Hematopoietic multipotent progenitor cell treated with erythropoietin and hydrocortisone succinate and interleukin-3 and kit ligand, for 8 days (in vitro differentiated cells): ENCODE data around the gene SAMD4B.
A peak's percentile ranks its signal among the peaks of the same experiment; 100 is the strongest.
"Not testable (repeated sequence)": the region's sequence is repeated elsewhere in the genome, so short reads cannot be mapped to it uniquely, and the experiment has no call there.

ENCODE experiments used
- DNase-seq: peaks from one replicate; pipeline ENCODE4 v3.0.0-alpha.2; 2015

SAMD4B gene, protein sequence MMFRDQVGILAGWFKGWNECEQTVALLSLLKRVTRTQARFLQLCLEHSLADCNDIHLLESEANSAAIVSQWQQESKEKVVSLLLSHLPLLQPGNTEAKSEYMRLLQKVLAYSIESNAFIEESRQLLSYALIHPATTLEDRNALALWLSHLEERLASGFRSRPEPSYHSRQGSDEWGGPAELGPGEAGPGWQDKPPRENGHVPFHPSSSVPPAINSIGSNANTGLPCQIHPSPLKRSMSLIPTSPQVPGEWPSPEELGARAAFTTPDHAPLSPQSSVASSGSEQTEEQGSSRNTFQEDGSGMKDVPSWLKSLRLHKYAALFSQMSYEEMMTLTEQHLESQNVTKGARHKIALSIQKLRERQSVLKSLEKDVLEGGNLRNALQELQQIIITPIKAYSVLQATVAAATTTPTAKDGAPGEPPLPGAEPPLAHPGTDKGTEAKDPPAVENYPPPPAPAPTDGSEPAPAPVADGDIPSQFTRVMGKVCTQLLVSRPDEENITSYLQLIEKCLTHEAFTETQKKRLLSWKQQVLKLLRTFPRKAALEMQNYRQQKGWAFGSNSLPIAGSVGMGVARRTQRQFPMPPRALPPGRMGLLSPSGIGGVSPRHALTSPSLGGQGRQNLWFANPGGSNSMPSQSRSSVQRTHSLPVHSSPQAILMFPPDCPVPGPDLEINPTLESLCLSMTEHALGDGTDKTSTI

DNA sequence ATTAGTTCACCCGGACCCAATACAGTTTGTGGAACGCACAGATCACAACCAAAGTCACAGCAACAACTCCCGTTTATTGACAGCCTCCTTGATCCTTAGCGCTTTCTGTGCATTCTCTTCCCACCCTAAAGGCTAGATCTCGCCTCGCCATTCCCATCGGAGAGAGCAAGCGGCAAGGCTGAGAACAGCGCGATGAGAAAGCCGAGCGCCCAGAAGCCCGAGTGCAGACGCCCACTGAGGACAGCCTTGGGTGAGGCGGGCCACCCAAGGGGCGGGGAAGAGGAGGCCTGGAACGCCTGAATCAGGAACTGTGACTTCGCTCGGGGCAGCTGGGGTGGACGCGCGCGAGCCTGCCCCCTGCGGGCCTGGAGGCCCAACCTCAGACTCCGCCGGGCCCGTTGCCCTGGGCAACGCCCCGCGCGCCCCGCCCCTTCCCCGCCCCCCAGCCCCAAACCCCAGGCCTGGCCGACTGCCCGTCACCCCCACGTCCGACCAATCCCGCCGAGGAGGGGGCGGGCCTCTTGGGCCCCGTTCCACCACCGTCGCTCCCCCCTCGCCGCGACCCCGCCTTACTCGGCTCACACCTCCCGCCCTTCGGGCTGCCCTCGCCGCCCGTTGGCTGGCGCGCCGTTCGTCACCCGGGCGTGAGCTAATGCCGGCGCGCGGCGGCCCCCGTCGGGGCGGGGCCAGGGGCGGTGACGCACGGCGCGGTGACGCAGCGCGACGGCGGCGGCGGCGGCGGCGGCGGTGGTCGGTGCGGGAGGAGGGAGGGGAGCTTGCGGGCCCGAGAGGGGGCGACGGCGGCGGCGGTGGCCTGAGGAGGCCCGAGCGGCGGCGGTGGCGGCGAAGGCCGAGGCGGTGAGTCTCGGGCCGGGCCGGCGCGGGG, at the start of gene SAMD4B:
SAMD4B (plus strand) TSS at position 703 of the 886 bp plus-strand sequence. CDS start 14,473 bp downstream, outside the sequence.
- DNase-seq, result peak; percentile 97

GRCh38 chr19:39293394-39293793, 48.8 kb upstream of the SAMD4B start:
- DNase-seq, result no peak

DNA sequence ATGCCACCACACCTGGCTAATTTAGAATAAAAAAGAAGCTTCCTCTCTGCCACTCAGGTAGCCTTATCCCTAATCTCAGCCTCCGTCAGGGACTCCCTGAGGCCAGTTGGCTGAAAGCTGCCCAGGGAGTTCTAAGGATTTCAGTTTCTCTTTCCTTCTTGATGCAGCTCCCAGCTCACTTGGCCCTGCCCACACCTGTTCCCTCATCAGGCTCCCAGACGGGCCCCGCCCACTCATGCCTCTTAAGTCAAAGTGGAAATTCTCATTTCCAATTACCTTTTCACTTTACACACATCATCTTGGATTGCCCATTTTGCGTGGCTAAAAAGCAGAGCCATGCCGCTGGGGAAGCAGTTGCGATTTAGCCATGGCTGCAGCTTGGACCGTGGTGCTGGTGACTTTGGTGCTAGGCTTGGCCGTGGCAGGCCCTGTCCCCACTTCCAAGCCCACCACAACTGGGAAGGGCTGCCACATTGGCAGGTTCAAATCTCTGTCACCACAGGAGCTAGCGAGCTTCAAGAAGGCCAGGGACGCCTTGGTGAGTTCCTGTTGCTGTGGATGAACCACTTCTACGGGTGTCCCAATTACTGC, 46.1 kb upstream of the SAMD4B start, which contains the start of gene IFNL1:
IFNL1 (plus strand) TSS at position 353 of the 591 bp plus-strand sequence; CDS start at position 368, 15 bp downstream.
- DNase-seq, result no peak

DNA sequence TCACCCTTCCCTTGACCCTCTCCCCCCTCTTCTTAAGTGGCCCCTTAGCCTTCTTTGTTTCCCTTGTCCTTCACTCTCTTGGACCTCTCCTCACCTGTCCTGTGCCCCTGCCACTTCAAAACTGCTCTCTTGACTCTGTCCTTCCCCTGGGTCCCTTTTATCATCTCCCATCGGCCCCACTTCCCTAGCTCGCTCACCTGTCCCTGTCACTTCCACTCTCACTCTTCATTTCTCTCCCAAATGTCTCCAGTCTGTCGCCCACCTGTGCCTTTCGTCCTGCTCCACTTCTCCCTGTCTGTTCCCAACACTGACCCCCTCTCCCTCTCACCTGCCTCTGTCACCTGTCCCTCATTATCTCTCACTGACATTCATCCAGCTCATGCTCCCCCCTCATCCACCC, 45.3 kb upstream of the SAMD4B start:
- no peak for DNase-seq

- DNase-seq, result no peak
Measured at GRCh38 chr19:39297931-39298634, 44.1 kb upstream of the SAMD4B start.

- no peak for DNase-seq
Measured at GRCh38 chr19:39299404-39299803, 42.8 kb upstream of the SAMD4B start.

- DNase-seq, result no peak
Measured at GRCh38 chr19:39299832-39300231, 42.4 kb upstream of the SAMD4B start.

DNA sequence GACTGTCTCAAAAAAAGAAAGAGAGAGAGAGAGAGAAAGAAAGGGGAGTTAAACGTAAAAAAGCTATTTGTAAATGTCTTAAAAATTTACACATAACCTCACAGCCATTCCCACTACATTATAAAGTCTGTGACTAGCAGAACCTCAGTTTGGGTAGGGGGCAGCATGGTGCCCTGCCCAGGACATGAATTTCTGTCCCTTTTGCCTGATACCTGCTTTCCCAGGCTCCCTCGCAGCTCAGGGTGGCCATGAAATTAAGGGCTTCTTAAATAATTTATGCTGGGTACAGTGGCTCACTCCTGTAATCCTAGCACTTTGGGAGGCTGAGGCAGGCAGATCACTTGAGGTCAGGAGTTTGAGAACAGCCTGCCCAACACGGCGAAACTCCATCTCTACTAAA, 41.2 kb upstream of the SAMD4B start:
- DNase-seq, result no peak

DNA sequence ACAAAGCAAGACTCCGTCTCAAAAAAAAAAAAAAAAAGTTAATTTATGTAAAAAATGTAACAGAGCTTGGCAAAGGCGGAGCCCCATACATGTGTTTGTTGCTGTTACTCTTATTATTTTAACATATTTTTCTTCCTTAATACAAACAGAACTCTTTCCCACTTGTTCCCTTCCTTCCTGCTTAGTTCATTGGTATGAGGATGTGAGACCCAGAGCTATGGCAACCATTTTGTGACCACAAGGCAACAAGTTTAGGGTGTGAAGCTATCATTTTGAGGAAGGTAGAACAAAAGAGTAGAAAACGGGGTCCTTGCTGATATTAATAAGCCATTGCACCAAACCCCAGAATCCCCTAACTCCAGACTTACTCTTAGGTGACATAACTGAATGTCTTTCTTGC, 40.7 kb upstream of the SAMD4B start:
- no peak for DNase-seq

- DNase-seq, result no peak
Measured at GRCh38 chr19:39303373-39304184, 38.6 kb upstream of the SAMD4B start.

- DNase-seq, result no peak
Measured at GRCh38 chr19:39304185-39304513, 38.1 kb upstream of the SAMD4B start.

DNA sequence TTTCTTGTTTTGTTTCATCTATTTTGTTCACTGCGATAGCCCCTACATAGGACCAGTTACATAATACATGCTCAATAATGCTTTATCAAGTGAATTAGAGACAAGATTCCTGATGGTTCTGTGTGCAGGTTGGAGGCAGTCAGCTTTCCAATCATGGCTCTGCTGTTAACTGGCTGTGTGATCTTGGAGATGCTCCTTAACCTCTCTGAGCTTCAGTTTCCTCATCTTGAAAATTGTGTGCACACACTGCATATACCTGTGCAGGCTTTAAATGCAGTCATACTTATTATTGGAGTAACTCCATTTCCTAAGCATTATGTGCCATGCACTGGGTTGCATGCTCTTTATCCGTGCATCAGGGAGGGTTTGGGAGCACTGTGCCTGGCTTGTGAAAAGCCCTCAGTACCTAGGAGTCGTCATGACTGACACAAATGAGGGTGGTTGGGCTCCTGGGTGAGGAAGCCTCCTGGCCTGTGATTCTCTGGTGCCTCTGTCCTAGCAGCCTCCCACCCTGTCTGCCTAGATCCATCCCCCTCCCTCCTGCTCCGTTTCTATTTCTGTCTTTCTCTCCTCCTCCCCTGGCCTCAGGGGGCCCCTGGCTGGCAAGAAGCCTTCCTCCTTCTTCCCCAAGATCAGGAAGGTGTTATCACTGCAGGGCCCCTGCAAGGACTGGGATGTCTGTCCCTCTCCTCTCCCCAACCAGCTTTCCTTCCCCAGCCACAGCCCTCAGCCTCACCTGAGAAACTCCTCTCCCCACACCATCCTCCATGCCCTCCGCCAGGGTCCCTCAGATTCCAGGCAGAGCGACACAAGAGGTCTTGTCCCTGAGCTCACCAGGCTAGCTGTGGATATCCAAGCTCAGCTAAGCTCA, 37.3 kb upstream of the SAMD4B start:
- no peak for DNase-seq

DNA sequence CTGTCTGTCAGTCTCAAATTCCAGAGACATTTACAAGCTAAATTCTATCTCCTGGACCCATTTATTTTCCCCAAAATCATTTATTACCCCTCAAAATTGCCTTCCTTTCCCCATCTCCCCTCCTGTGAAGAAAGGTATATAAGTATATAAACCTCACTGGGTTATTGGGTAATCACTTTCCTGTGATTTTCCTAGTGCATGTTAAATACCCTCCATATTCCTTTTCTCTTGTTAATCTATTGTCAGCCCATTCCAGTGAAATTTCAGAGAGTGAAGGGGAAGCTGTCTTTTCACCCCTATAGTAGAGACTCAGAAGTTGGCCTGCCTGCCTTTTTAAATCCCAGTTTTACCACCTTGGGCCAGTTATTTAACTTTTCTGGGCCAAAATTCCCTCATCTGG, 36.1 kb upstream of the SAMD4B start:
- no peak for DNase-seq

- peak; percentile 10 for DNase-seq
Measured at GRCh38 chr19:39307046-39307821, 35.0 kb upstream of the SAMD4B start.

DNA sequence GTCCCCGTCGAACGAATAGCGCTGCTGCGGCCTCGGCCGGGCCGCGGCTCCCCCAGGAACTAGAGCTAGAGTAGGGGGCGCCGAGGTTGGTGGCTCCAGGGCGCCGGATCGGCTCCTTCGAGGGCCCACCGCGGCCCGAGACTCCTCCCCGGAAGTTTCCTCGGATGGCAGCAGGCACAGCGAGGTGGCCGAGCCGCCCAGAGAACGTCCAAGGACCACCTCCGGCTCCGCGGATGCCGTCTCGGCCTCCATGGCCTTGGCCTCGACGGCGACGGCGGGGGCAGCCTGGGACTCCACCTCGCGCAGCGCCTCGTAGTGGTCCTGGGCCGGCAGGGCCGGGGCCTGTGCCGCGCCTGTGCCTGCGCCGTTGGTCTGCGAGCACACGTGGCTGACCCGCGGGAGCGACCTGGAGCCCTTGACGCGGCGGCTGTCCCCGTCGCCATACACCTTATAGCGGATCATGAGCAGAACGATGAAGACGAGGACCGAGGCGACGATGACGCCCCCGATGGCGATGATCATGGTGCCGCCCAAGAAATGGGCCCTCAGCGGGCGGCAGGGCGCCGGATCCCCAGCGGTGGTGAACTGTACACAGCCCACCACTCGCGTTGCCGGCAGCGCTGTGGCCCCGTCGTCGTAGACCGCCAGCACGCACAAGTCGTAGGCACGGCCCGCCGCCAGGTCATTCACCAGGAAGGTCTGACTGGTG, 34.2 kb upstream of the SAMD4B start:
- no peak for DNase-seq

GRCh38 chr19:39308531-39309304, 33.5 kb upstream of the SAMD4B start:
- peak; percentile 30 for DNase-seq

DNA sequence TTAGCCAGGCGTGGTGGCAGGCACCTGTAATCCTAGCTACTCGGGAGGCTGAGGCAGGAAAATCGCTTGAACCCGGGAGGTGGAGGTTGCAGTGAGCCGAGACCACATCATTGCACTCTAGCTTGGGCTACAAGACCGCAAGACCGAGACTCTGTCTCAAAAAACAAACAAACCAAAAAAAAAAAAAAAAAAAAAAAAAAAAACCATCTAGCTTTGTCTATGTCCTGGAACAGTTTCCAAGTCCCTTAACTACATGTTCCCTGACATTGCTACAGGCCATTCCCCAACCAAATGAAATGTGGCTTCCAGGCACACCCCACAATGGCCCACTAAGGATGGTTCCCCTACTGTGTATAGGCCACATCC, 32.9 kb upstream of the SAMD4B start:
- not testable (repeated sequence) for DNase-seq
